ENCODE results near the gene GRB10.

The GRB10 gene

DNA sequence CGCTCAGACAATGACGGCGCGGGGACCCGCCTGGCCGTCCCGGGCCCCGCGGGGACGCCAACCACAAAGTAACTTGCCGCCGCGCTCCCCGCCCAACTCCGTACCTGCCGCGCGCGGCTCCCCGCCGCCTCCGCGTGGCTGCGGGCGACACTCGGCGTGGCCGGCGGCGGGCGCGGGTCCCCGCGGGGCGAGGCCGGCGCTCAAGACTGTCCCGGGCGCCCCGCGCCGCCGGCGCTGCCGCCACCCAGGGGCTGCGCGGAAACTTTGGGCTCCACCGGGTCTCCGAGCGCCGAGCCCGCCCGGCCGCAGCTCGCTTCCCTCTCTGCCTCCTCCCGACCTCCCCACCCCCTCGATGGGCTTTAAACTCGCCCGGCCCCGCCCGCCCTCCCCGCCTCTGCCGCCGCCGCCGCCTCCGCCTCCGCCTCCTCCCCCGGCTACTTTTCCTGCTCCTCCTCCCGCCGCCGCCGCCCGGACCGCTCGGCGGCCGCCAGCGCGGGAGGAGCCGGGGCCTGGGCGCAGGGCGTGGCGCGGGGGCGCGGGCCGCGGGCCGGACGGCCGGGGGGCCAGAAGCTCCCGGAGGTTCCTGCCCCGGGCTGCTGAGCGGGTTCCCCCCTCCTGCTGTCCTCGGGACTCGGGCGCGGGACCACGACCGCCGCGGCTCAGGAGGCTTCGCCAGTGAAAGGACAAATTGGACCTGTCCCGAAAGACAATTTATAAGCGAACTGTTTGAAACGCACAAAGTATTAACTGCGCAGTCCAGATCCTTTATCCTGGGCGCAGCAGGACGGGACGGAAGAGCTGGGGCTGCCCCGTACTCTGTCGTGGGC is 10.6 kb upstream of the GRB10 start:
- CTCF ChIA-PET: interaction anchor here (0.6 kb wide), 1 partner anchor 1057 kb away, joined by 3 read pairs; no protein-coding TSS in a partner anchor
- POLR2A ChIA-PET: interaction anchor here (0.8 to 1.6 kb wide), 2 partner anchors 17 to 19 kb away, joined by 4 read pairs; no protein-coding TSS in a partner anchor
- peak; percentile 68 for DNase-seq (ENCODE audit: extremely low spot score)
- TF ChIP-seq ELF4 (IDR thresholded peaks at IDR 0.05) (no peak), SUZ12 (IDR thresholded peaks at IDR 0.05) (no peak), L3MBTL2 (conservative IDR thresholded peaks at IDR 0.05) (no peak), ZNF384 (IDR thresholded peaks at IDR 0.05) (no peak), TARDBP (IDR thresholded peaks at IDR 0.05) (no peak), NFRKB (IDR thresholded peaks at IDR 0.05) (no peak), SP1 (IDR thresholded peaks at IDR 0.05) (no peak), ARNT (IDR thresholded peaks at IDR 0.05) (no peak), HDGF (IDR thresholded peaks at IDR 0.05; ENCODE audit: borderline replicate concordance) (no peak), FOXA1 (IDR thresholded peaks at IDR 0.05) (no peak), LEF1 (IDR thresholded peaks at IDR 0.05; ENCODE audit: borderline replicate concordance) (no peak), FOXK2 (IDR thresholded peaks at IDR 0.05) (no peak), FOXM1 (IDR thresholded peaks at IDR 0.05; ENCODE audit: borderline replicate concordance) (no peak), CTBP1 (IDR thresholded peaks at IDR 0.05; ENCODE audit: borderline replicate concordance) (no peak), BHLHE40 (IDR thresholded peaks at IDR 0.05; ENCODE audit: borderline replicate concordance) (no peak), PKNOX1 (IDR thresholded peaks at IDR 0.05) (no peak)

DNA sequence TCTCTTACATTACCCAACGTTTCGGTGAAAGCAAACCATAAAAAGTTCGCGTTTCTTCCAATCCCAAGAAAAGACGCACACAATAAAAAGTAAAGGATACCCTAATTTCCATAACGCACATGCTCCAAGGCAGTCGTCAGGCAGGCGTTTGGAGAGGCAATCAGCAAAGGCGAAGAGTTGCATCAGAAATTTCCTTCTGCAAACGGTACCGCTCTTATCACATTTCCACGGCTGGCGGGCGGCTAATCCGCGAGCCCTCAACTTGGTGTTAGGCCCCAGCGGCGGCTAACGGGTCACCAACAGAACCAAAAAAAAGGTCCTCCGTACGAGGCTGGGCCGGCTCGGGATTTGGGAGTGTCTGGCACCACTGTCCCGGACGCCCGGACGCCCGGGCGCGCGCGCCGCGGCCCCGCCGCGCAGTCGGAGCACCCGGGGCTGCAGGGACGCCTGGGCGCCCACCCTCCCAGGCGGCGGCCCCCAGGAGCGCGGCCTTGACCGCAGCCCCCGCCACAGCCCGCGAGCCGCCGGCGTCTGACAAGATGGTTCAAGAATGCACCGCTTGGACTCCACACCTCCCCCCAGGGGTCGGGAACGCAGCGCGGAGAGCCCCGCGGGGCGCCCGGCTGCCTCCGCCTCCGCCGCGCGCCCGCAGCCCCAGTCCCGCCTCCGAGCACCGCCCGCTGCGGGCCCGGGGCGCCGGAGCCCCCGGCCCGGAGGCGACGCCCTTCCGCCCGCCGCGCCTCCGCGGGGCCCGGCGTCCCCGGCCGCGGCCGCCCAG is 9.8 kb upstream of the GRB10 start:
- ChIA-PET CTCF (no interaction called here), POLR2A (interaction anchor here (1.0 kb wide), 1 partner anchor 343 kb away, joined by 3 read pairs; the partner anchor contains the start of gene FIGNL1)
- peak; percentile 60 for DNase-seq (ENCODE audit: extremely low spot score)
- TF ChIP-seq FOXA1 (IDR thresholded peaks at IDR 0.05) (no peak), L3MBTL2 (conservative IDR thresholded peaks at IDR 0.05) (peak; percentile 63), SP1 (IDR thresholded peaks at IDR 0.05) (no peak), CTBP1 (IDR thresholded peaks at IDR 0.05; ENCODE audit: borderline replicate concordance) (no peak), TARDBP (IDR thresholded peaks at IDR 0.05) (no peak), FOXM1 (IDR thresholded peaks at IDR 0.05; ENCODE audit: borderline replicate concordance) (no peak), ELF4 (IDR thresholded peaks at IDR 0.05) (no peak), PKNOX1 (IDR thresholded peaks at IDR 0.05) (no peak)

- ChIA-PET CTCF (no interaction called here), POLR2A (interaction anchor here (1.0 kb wide), 1 partner anchor 342 kb away, joined by 3 read pairs; the partner anchor contains the start of gene FIGNL1)
- no peak for DNase-seq (ENCODE audit: extremely low spot score)
- TF ChIP-seq FOXK2 (IDR thresholded peaks at IDR 0.05) (0 out of 2 replicates have a peak, but pooled peaks have one; percentile 41), FOXM1 (IDR thresholded peaks at IDR 0.05; ENCODE audit: borderline replicate concordance) (no peak)
Observed at GRCh38 chr7:50791938-50792341, 9.2 kb upstream of the GRB10 start.

- DNase-seq (ENCODE audit: extremely low spot score): no peak
- POLR2A ChIA-PET: interaction anchor here (1.0 kb wide), 2 partner anchors 9 to 342 kb away, joined by 3 read pairs; partner anchors contain the start of gene FIGNL1
- CTCF ChIA-PET: interaction anchor here (0.9 kb wide), 1 partner anchor 14 kb away, joined by 4 read pairs; no protein-coding TSS in a partner anchor
- TF ChIP-seq FOXK2 (IDR thresholded peaks at IDR 0.05) (no peak), SP1 (IDR thresholded peaks at IDR 0.05) (no peak), PKNOX1 (IDR thresholded peaks at IDR 0.05) (0 out of 2 replicates have a peak, but pooled peaks have one; percentile 25), HDGF (IDR thresholded peaks at IDR 0.05; ENCODE audit: borderline replicate concordance) (no peak)
Observed at GRCh38 chr7:50791363-50791937, 8.8 kb upstream of the GRB10 start.

GRCh38 chr7:50790381-50790780 is 7.7 kb upstream of the GRB10 start:
- CTCF ChIA-PET: interaction anchor here (0.9 kb wide), 1 partner anchor 16 kb away, joined by 4 read pairs; no protein-coding TSS in a partner anchor
- TF ChIP-seq FOXA1 (IDR thresholded peaks at IDR 0.05): no peak
- DNase-seq (ENCODE audit: extremely low spot score): no peak
- POLR2A ChIA-PET: interaction anchor here (1.0 kb wide), 1 partner anchor 10 kb away, joined by 3 read pairs; no protein-coding TSS in a partner anchor

- ChIA-PET CTCF (no interaction called here), POLR2A (no interaction called here)
- TF ChIP-seq SP1 (IDR thresholded peaks at IDR 0.05) (no peak), NFRKB (IDR thresholded peaks at IDR 0.05) (no peak), BHLHE40 (IDR thresholded peaks at IDR 0.05; ENCODE audit: borderline replicate concordance) (no peak), FOXA1 (IDR thresholded peaks at IDR 0.05) (no peak), CTBP1 (IDR thresholded peaks at IDR 0.05; ENCODE audit: borderline replicate concordance) (no peak), TARDBP (IDR thresholded peaks at IDR 0.05) (no peak), PKNOX1 (IDR thresholded peaks at IDR 0.05) (no peak), LEF1 (IDR thresholded peaks at IDR 0.05; ENCODE audit: borderline replicate concordance) (no peak), ZNF384 (IDR thresholded peaks at IDR 0.05) (no peak), ELF4 (IDR thresholded peaks at IDR 0.05) (no peak), L3MBTL2 (conservative IDR thresholded peaks at IDR 0.05) (no peak), FOXM1 (IDR thresholded peaks at IDR 0.05; ENCODE audit: borderline replicate concordance) (no peak), HDGF (IDR thresholded peaks at IDR 0.05; ENCODE audit: borderline replicate concordance) (no peak), ARNT (IDR thresholded peaks at IDR 0.05) (no peak), FOXK2 (IDR thresholded peaks at IDR 0.05) (no peak), SUZ12 (IDR thresholded peaks at IDR 0.05) (no peak)
- DNase-seq (ENCODE audit: extremely low spot score): no peak
Observed at GRCh38 chr7:50788382-50788781, 5.7 kb upstream of the GRB10 start.
